ENCODE results near the gene EGFR.

The EGFR gene

GRCh38 chr7:55234408-55234807, 215.6 kb downstream of the EGFR start:
- CTCF ChIA-PET, result interaction anchor here (1.4 kb wide), 1 partner anchor 10 kb away, joined by 3 read pairs; no protein-coding TSS in a partner anchor
- no peak for DNase-seq (ENCODE audit: low read depth, low spot score)
- no peak for TF ChIP-seq CTCF (IDR thresholded peaks at IDR 0.05; ENCODE audit: insufficient read depth, low read length, missing control alignments)
- POLR2A ChIA-PET, result no interaction called here
- H3K4me3 ChIP-seq (ENCODE audit: low read depth, low read length), result no peak overlapping the region

DNA sequence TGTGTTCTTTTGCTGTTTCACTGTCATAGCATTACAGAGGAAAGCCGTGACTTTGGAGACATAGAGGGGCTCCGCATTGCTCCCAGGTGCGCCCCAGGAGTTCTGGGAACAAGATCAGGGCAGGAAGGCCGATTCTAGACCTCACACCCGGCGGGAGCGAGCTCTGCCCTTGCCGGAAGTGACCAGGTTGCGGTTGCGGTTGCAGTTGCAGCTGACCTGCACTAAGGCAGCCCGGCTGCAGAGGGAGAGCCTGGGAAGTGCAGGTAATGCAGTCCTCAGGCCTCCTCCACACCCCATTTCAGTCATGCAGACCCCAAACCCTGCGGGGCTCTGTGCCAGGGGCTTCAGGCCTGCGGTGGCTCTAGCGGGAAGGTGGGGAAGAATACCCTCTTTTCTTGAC, 216.3 kb downstream of the EGFR start:
- POLR2A ChIA-PET, result no interaction called here

GRCh38 chr7:55235801-55236200, 217.0 kb downstream of the EGFR start:
- no peak for DNase-seq (ENCODE audit: low read depth, low spot score)
- POLR2A ChIA-PET, result no interaction called here
- no peak for TF ChIP-seq CTCF (IDR thresholded peaks at IDR 0.05; ENCODE audit: insufficient read depth, low read length, missing control alignments)
- no peak overlapping the region for H3K4me3 ChIP-seq (ENCODE audit: low read depth, low read length)
- CTCF ChIA-PET, result no interaction called here

More for the DNA sequence above, 216.3 kb downstream of the EGFR start:
- DNase-seq (ENCODE audit: low read depth, low spot score), result no peak
- no peak overlapping the region for H3K4me3 ChIP-seq (ENCODE audit: low read depth, low read length)
- no peak for TF ChIP-seq CTCF (IDR thresholded peaks at IDR 0.05; ENCODE audit: insufficient read depth, low read length, missing control alignments)
- CTCF ChIA-PET, result no interaction called here

DNA sequence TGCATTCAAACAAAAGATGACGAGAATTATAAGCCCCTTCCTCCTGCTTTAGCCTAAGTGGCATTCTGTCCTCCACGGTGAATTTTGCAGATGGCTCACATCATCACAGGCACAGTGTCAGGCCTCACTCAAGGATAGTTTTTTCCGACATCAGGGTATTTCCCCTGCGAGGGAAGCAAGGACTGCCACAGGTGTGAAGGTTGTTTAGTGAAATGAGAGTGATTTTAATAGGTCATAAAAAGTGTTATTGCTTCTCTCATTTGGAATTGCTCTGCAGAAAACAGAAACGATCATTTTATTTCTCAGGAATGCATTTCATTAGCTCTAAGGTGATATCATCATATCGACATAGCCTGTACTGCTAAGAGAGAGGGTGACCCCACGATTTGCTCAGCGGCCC, 217.7 kb downstream of the EGFR start:
- CTCF ChIA-PET, result no interaction called here
- no peak overlapping the region for H3K4me3 ChIP-seq (ENCODE audit: low read depth, low read length)
- DNase-seq (ENCODE audit: low read depth, low spot score), result no peak
- POLR2A ChIA-PET, result interaction anchor here (0.7 kb wide), 1 partner anchor 9 kb away, joined by 3 read pairs; no protein-coding TSS in a partner anchor
- no peak for TF ChIP-seq CTCF (IDR thresholded peaks at IDR 0.05; ENCODE audit: insufficient read depth, low read length, missing control alignments)

DNA sequence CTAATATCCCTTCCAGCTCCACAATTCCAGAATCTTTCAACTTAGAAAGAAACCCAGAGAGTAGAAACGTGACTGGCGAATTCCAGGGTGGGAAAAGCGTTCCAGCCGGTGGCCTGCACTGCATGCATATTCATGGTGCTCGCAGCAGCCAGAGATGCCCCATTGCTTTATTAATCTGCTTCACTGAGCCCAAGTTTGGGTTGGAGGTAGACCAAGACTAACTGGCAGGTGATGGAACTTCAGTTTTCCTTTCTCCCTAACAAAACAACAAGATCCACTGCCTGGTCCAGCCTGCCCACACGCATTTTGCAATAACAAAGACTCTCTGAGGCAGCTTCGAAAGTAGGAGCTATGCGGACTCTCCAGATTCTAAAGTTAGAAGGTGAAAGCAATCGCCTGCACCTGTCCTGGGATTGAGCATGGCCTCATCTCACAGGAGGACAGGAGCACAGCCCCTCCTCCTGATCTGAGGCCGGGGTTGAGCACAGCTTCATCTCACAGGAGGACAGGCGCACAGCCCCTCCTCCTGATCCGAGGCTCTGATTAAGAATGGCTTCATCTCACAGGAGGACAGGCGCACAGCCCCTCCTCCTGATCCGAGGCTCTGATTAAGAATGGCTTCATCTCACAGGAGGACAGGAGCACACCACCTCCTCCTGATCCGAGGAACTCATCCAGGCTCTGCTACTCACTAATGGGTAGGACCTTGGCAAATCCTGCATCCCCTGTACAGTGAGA, 218.5 kb downstream of the EGFR start:
- DNase-seq (ENCODE audit: low read depth, low spot score), result no peak
- ChIA-PET CTCF (interaction anchor here (2.8 kb wide), 1 partner anchor 18 kb away, joined by 13 read pairs; no protein-coding TSS in a partner anchor), POLR2A (interaction anchor here (0.6 to 0.7 kb wide), 2 partner anchors 8 to 372 kb away, joined by 3 read pairs; no protein-coding TSS in a partner anchor)
- H3K4me3 ChIP-seq (ENCODE audit: low read depth, low read length), result no peak overlapping the region
- no peak for TF ChIP-seq CTCF (IDR thresholded peaks at IDR 0.05; ENCODE audit: insufficient read depth, low read length, missing control alignments)

DNA sequence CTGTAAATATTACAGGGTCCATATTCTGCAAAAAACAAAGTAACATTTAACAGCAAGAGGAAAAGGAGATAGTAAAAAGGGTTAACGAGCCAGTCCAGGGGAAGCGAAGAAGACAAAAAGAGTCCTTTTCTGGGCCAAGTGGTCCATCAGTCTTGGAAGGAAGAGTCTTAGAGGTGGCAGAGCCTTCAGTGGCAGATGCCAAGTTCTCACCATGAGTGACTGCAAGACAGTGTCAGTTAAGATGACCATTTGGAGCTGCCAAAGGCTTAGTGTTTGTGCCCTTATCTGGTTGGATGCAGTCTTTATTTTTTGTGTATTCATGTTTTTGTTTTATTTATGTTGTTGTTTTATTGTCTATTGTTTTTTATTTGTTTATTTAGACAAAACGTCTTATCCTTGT, 220.6 kb downstream of the EGFR start:
- H3K4me3 ChIP-seq (ENCODE audit: low read depth, low read length), result no peak overlapping the region
- no peak for DNase-seq (ENCODE audit: low read depth, low spot score)
- ChIA-PET POLR2A (no interaction called here), CTCF (interaction anchor here (1.8 to 2.8 kb wide), 2 partner anchors 13 to 16 kb away, joined by 7 to 13 read pairs; no protein-coding TSS in a partner anchor)
- no peak for TF ChIP-seq CTCF (IDR thresholded peaks at IDR 0.05; ENCODE audit: insufficient read depth, low read length, missing control alignments)
